HG03135 (cell line): Measurements from ENCODE around the gene MRPL58.
A peak's percentile ranks its signal among the peaks of the same experiment; 100 is the strongest.
"Not testable (repeated sequence)": the region's sequence is repeated elsewhere in the genome, so short reads cannot be mapped to it uniquely, and the experiment has no call there.

ENCODE experiments used
- ATAC-seq: cut with Tn5 transposase; IDR thresholded peaks from one replicate; pipeline ENCODE4 v1.9.1; 2021; ENCODE audit warnings: mild to moderate bottlenecking, moderate library complexity; ENCODE audit not compliant: unreplicated experiment

MRPL58 gene

DNA sequence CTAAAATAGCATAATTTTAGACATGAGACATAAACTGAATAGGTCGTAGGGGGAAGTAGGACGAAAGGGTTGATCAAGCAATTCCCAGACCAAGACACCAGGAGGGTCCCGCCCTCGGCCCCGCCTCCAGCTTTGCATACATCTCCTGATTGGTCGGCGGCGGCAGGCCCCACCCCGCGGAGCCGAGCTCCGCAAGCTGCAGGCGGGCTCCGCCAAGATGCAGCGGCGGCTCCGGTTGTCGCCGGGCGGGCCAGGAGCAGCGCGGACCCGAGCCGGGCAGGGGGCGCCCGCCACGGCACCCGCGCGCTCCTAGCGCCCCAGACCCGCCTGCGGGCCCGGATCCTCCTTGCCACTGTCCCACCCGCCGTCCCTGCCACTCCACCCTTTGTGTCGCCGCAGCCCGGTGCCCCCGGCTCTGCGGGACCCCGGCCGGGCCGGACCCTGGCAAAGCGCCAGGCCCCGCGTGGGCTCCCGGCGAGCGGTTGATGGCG, 25.0 kb upstream of the MRPL58 start, which contains the start of gene CDR2L:
CDR2L (plus strand) TSS at position 215 of the 491 bp plus-strand sequence. CDS start 412 bp downstream, outside the sequence.
- ATAC-seq: peak; percentile 87

DNA sequence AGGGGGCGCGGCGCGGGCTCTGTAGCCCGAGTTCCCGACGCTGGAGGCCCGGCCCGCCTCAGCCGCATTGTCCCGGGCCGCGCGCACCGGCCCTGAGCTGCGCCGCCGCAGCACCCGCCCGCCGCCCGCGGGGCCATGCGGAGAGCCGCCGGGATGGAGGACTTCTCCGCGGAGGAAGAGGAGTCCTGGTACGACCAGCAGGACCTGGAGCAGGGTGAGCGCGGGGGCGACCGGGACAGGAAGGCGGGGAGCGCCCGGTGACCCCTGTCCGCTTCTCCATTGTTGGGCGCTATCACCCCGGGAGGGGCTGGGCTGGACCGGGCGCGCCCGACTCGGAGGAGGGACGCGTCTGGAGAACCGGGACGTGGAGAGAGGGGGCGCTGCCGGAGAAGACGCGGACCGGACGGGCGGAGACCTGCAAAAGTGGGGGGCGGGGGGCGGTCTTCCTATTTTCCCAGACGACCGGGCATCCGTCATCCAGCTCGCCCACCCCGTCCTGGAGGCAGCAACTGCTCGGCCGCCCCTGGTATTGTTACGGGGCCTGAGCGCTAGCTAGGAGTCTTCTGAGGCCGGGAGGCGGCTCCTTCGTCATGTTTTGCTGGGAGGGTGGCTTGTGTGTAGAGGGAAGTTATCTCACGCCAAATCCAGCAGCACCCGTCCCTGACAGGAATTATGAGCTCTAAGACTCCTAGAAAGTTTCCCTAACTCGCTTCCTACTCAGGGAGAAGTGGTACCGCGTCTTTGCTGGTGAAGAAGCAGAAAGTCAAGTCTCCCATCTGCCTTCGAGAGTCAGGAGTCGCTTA, 24.4 kb upstream of the MRPL58 start:
- peak; percentile 26 for ATAC-seq

DNA sequence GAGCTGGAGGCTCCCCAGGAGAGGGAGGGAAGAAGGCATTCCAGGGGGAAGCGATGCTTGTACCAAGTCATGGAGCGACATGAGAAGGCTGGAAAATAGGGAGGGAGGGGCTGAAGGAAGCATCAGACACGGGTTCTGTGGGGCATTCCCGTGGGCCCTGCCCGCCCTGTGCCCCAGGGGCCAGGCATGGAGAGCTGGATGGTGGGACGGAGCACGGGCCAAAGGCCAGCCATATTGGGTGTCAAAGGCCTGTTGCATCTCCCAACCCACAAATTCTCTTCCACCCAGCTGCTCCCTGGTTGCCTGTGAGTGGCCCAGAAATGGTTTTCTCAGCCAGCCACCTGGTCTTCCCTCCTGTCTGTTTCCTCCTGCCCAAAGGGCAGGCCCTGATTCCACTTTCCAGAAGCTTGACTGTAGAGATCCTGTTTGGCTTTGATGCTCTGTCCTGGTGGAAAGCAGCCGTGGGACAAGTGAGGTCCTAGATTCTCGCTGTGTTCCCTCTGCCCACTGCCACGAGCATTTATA, 21.8 kb upstream of the MRPL58 start:
- no peak for ATAC-seq

DNA sequence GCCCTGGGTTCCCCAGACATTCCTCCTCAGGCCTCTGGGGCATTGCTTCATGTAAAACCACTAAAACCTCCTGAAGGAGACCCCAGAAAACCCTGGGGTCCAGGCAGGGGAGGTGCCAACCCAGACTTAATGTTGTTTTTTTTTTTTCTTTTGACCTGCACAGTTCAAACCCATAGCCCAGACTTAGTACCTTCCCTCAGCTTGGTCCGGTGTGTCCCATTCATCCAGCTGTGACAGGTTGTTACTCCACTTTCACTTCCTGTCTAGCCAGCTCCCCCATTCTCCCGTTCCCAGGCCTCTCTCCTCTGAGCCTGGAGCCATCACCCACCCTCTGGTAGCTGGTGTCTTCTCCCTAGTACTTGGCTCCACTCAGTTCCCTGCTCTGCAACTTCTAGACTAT, 20.2 kb upstream of the MRPL58 start:
- no peak for ATAC-seq

DNA sequence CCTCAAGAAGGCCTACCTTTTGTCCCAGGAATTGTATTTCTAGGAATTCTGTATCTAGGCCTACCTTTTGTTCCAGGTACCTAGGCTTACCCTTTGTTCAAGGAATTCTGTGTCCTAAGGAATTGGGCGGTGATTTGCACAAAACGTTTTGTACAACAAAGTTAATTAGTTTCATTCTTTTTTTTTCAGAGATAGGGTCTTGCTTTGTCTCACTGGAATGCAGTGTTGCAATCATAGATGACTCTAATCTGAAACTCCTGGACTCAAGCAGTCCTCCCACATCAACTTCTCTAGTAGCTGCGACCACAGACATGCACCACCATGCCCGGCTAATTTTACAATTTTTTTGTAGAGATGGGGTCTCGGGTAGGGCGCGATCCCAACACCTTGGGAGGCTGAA, 18.0 kb upstream of the MRPL58 start:
- ATAC-seq: no peak

DNA sequence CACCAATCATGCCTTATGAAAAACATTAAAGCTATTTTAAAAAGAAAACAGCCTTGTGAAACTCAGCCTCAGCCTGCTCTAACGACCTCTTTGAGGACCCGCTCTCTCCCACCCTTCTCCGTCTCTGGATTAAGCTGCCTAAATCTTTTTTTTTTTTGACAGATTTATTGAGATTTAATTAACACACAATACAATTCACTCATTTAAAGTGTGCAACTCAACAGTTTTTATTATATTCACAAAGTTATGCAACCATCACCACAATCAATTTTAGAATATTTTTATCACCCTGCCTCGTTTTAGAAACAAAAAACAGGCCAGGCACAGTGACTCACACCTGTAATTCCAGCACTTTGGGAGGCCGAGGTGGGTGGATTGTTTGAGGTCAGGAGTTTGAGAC, 16.6 kb upstream of the MRPL58 start:
- ATAC-seq: no peak

DNA sequence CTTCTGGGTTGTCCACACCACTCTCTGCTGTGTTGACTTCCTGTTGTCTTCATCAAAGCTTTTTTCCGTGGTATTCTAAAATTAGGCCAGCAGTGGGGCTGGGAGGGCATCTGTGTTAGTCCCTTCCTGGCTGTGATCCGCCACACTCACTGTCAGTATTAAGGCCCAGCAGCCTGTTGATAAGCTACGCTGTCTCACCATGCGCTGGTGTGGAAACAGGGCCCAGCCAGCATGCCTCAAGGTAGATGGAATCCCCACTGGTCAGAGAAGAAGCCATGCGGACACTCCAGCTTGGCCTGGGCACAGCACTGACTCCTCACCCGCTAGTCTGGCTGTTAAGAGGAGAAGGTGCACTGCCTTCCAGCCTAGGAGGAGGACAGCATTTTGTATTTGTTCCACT, 13.7 kb upstream of the MRPL58 start:
- no peak for ATAC-seq

DNA sequence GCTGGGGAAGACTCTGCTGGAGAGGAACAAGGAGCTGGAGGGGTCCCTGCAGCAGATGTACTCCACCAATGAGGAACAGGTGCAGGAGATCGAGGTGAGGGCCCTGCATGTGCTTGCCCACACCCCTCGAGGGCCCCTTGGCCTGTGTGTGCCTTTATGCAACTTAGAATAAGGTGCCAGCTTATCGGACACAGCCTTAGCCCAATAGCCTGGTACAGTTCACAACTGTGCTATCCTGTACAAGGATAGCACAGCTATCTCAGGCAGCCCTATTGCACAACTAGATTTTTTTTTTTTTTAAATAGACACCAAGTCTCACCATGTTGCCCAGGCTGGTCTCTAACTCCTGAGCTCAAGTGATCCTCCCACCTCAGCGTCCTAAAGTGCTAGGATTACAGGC, 12.9 kb upstream of the MRPL58 start:
- ATAC-seq: no peak

DNA sequence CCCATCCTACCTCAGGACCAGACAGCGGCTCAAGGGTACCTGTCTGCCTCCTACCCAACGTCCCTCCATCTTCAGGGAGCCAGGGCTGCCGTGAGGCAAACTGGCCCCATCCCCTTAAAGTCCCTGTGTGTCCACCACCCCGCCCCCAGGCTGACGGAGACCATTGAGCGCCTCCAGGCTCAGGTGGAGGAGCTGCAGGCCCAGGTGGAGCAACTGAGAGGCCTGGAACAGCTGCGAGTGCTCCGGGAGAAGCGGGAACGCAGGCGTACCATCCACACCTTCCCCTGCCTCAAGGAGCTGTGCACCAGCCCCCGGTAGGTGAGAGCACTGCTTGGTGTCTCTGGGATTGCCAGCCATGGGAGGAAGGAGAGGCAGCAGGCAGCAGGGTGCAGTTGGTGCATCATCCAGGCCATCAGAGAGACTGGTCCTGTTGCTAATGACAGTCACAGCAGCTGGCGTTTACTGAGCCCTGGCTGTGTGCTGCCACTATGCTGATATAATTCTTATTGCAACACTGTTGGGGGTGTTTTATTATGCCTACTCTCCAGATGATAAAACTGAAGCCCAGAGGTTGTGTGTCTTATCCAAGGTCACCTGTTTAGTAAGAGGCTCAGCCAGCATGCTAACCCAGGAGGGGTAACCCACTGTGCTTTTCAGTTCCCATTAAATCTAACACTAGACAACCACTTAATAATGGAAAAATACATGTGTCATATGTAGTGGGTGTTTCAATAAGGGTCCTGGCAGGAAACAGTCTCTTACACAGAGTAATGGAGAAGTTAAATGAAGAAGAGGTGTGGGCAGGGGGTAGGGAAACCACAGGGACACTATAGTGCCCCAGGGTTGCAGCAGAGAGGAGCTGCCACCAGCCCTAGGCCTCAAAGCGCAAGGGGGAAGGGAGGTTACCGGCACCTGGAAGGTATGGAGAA, 10.3 kb upstream of the MRPL58 start:
- ATAC-seq: no peak

DNA sequence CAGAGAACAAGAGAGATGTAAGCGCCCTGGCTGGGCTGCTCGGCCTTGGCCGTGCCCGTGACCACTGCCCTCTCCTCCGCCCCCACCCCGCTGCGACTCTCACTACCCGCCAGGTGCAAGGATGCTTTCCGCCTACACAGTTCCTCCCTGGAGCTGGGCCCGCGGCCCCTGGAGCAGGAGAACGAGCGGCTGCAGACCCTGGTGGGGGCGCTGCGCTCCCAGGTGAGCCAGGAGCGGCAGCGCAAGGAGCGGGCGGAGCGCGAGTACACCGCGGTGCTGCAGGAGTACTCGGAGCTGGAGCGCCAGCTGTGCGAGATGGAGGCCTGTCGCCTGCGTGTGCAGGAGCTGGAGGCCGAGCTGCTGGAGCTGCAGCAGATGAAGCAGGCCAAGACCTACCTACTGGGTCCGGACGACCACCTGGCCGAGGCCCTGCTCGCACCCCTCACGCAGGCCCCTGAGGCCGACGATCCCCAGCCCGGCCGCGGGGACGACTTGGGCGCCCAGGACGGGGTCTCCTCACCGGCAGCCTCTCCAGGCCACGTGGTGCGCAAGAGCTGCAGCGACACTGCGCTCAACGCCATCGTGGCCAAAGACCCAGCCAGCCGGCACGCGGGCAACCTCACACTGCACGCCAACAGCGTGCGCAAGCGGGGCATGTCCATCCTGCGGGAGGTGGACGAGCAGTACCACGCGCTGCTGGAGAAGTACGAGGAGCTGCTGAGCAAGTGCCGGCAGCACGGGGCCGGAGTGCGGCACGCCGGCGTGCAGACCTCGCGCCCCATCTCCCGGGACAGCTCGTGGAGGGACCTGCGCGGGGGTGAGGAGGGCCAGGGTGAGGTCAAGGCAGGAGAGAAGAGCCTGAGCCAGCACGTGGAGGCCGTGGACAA, 9.2 kb upstream of the MRPL58 start:
- no peak for ATAC-seq

DNA sequence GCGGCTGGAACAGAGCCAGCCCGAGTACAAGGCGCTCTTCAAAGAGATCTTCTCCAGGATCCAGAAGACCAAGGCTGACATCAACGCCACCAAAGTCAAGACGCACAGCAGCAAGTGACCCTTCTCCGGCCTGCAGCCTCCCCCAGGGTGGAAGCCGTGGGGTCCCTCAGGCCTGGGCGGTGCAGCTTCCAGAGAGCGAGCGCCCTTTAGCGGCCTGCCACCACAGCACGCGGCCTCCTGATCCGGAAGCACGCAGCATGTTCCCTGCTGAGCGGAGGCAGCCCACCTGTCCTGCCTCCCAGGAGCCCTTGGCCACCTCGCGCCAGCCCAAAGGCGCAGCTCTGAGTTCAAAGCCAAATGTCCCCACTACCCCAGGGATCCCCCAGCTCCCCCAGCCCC, 8.5 kb upstream of the MRPL58 start:
- ATAC-seq: no peak

DNA sequence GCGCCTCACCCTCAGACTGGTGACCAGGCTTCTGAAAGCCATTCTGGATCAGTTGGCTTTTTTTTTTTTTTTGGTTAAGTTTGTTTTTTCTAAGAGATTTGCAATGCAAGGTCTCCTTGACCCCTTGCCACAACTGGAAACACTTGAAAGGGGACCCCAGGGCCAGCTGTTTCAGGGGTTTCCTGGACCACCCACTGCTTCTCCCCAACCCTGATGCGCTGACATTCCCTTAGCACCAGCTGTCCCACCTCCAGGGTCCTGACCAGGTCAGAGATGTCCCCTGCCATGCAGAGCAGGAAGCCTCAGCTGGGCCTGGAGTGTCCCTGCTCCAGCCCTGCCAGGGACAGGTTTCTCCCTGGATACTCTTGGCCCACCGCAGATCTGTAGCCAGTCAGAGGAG, 8.1 kb upstream of the MRPL58 start:
- ATAC-seq: no peak

DNA sequence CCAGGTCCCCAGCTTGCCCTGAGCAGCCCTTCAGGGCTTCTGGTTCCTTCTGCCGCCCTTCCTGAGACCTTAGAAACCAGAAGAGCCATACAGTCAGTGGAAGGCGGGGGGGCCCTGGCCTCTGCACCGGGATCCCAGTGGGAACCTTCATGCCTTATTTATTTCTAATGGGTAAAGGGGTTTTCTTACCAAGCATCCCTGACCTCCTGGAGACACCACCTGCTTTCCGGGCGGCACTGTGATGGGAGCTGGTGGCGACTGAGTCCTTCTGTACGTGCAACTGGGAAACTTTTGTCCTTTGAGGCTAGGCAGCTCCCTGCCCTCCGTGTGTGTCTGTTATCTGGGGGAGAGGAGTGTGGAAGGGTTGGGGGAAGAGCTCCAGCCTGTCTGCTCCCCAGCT, 7.2 kb upstream of the MRPL58 start:
- ATAC-seq: no peak

DNA sequence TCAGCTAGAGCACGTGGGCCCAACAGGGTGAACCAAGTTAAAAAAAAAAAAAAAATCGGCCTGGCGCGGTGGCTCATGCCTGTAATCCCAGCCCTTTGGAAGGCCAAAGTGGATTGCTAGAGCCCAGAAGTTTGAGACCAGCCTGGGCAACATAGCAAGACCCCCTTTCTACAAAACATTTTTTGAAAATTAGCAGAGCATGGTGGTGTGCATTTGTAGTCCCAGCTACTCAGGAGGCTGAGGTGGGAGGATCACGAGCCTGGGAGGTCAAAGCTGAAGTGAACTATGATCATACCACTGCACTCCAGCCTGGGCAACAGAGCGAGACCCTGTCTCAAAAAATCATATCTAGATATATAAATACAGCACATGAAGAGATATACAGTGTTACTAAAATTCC, 6.4 kb upstream of the MRPL58 start:
- ATAC-seq: not testable (repeated sequence)

DNA sequence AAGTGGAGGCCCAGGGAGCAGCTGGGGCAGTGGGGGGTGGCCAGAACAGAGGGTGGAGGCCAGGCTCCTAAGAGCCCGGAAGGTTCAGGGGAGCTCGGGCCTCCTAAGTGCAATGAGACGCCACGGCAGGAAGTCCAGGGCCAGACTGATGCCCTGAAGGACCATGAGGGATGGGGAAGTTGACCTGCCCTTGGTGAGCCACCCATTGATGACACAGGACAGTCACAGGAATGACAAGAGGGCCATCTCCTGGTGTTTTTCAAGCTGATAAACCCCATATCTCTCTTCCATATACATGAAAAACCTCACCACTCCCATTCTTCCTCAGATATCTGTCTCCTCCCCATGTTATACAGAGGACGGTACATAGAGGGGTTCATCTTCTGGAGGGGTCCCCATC, 5.8 kb upstream of the MRPL58 start:
- ATAC-seq: no peak

DNA sequence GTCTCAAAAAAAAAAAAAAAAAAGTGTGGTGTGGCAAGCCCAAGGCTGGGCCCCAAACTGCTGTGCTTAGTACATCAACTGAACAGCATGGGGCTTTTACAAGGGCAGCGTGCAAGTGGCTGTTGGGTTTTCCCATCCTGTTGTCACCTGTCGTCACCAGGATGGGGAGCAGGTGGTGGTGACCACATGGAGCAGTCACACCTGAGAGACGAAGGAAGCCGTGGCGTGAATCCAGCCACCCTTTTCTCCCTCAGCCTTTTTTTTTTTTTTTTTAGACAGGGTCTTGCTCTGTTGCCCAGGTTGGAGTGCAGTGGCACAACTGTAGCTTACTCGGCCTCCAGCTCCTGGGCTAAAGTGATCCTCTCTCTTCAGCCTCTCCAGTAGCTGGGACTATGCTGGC, 4.1 kb upstream of the MRPL58 start:
- ATAC-seq: no peak

DNA sequence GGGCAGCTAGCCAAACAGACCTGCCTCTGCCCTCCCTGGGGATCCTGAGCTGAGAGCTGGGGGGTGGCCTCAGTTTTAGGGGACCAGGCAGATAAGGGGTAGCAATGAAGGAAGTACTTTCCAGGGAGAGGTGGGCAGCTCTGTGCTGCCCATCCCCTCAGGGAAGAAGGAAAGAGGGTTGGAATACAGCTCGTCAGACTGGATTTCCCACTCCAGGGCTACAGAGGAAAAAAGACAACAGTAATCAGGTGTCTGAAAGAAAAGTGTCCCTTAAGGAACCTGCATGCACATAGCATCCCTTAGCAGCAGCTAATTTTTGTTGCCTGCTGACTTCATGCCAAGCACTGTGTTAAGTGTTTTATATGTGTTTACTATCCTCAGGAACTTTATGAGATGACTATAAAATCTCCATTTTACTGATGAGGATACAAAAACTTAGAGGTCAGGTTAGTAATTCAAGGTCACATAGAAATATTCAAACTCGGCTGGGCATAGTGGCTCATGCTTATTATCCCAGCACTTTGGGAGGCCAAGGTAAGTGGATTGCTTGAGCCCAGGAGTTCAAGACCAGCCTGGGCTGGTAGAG, 3.2 kb upstream of the MRPL58 start:
- ATAC-seq: no peak

DNA sequence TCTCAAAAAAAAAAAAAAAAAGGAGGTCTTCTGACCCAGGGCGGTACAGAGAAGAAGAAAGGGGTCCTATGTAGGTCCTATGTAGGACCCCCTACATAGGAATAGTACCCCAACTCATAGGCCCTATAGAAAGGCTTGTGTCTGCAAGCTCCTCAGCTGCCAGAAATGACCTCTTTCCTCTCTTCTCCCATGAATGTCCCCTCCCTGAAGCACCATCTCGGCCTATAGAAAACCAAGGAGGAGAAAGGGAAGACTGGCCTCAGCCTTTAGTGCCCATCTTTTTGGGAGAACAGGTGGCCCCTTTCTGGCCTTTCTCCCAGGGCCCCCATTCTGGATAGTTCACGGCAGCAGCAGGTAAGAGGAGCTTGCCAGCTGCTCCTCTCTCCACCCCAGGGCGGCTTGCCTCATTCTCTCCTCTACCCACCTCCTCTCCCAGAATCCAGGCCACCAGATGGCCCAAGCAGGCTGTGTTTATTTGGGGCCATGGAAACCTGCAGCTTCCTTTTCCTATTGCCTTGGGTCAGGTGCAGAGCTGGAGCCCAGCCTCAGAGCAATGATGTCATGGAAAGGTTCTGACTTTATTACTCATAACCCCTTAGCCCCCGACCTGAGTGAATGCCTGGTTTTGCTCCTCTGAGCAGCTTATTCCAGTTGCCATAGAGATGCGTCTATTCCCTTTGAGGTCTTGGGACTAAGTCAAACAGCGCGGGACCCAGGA, 1.6 kb upstream of the MRPL58 start:
- no peak for ATAC-seq

DNA sequence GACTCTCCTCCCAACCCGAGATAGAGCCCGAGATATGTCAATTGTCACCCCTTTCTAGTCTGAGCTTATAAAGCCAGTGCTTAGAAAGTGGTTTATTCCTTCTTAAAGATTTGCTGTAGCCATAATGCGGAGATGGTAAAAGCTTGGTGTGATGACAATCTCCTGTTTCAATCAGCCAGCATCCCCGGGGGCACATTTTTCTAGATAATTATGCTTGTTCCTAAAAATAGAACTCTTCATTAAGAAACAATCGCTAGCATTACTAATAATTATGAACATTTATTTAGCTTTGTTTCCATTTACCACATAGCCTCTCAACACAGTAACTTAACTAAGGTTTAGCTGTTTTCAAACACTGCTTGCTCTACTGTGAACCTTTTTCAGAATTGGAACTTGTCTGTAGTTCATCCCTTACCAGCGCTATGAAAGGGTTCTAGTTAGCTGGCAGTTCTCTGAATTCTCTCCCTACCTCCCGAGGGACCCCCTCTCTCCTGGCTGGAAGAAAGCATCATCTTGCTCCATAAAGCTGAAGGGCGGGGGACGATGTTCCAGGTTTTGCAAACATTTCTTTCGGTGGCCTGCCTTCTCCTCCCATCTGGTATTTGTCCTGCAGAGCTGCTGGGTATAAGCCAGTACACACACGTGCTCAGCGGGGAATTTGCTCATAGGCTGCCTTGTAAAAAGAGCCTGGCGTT, 922 bp upstream of the MRPL58 start:
- ATAC-seq: no peak
